Measurements from ENCODE around the gene NMNAT2.

NMNAT2 gene

DNA sequence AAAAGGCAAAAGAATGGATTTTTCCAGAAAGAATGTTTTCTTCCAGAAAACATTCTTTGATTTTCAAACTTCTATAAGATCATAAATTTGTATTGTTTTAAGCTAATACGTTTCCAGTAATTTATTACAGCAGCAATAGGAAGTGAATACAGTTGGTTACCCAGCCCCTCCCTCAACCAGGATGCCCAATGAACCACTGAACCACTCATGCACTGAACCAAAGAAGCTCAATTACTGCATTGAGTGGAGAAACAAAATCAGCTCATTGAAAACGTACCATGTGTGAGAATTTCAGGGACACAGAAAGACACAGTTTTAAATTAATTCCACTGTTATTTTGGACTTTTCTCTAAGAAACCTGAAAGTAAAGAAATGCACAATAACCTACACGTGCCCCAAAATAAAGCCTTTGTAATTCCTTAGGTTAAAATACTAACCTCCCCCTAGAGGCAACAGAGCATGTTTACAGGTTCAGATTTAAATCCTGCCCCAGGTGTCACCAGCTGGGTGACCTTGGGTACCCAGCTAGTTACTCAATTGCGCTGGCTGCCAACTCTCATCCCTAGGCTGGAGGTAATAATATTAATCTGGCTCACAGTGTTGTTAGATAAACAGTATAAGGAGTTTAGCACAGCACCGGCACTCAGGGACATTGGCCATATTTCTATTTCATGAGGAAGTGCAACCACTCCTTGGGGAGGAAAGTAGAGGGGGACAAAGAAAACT is 111.7 kb downstream of the NMNAT2 start:
- no peak overlapping the region for H3K27ac ChIP-seq (ENCODE audit: low read length)
- H3K9ac ChIP-seq (ENCODE audit: low read length): no peak overlapping the region
- TF ChIP-seq EZH2phosphoT487 (IDR thresholded peaks at IDR 0.05; ENCODE audit: low read depth): no peak
- TF ChIP-seq, protein P1, sequence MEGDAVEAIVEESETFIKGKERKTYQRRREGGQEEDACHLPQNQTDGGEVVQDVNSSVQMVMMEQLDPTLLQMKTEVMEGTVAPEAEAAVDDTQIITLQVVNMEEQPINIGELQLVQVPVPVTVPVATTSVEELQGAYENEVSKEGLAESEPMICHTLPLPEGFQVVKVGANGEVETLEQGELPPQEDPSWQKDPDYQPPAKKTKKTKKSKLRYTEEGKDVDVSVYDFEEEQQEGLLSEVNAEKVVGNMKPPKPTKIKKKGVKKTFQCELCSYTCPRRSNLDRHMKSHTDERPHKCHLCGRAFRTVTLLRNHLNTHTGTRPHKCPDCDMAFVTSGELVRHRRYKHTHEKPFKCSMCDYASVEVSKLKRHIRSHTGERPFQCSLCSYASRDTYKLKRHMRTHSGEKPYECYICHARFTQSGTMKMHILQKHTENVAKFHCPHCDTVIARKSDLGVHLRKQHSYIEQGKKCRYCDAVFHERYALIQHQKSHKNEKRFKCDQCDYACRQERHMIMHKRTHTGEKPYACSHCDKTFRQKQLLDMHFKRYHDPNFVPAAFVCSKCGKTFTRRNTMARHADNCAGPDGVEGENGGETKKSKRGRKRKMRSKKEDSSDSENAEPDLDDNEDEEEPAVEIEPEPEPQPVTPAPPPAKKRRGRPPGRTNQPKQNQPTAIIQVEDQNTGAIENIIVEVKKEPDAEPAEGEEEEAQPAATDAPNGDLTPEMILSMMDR (IDR thresholded peaks at IDR 0.05; ENCODE audit: low read depth, low read length): peak; percentile 67
- peak overlapping the region; percentile 55; the same call in 1 of the 2 replicates for H2AFZ ChIP-seq (ENCODE audit: low read depth, low read length)
- H3K27me3 ChIP-seq (ENCODE audit: low read depth, low read length): no peaks in the 10 kb centered on the region
- H4K20me1 ChIP-seq (ENCODE audit: insufficient read depth, low read length): no peaks in the 10 kb centered on the region
- H3K9me3 ChIP-seq (ENCODE audit: insufficient read depth, low read length): no peaks in the 10 kb centered on the region
- H3K4me2 ChIP-seq (ENCODE audit: low read length): peak overlapping the region; percentile 62
- peak overlapping the region; percentile 53 for H3K4me3 ChIP-seq (ENCODE audit: low read length)
- H3K36me3 ChIP-seq (replicated peaks; ENCODE audit: low read depth, low read length): no peaks in the 10 kb centered on the region
- H3K4me1 ChIP-seq (ENCODE audit: low read length): peaks cover 11% of the 10 kb centered on the region
- H3K79me2 ChIP-seq (ENCODE audit: low read length): no peaks in the 10 kb centered on the region

- Histone ChIP-seq H2AFZ (ENCODE audit: low read depth, low read length) (no peak overlapping the region), H3K9me3 (ENCODE audit: insufficient read depth, low read length) (no peaks in the 10 kb centered on the region), H3K9ac (ENCODE audit: low read length) (no peak overlapping the region), H3K79me2 (ENCODE audit: low read length) (no peaks in the 10 kb centered on the region), H3K27ac (ENCODE audit: low read length) (no peak overlapping the region), H3K36me3 (replicated peaks; ENCODE audit: low read depth, low read length) (no peaks in the 10 kb centered on the region), H3K4me3 (ENCODE audit: low read length) (no peak overlapping the region), H3K4me1 (ENCODE audit: low read length) (peaks cover 11% of the 10 kb centered on the region), H3K4me2 (ENCODE audit: low read length) (no peak overlapping the region), H3K27me3 (ENCODE audit: low read depth, low read length) (no peaks in the 10 kb centered on the region), H4K20me1 (ENCODE audit: insufficient read depth, low read length) (no peaks in the 10 kb centered on the region)
- TF ChIP-seq, protein P1 (IDR thresholded peaks at IDR 0.05; ENCODE audit: low read depth, low read length): no peak
- no peak for TF ChIP-seq EZH2phosphoT487 (IDR thresholded peaks at IDR 0.05; ENCODE audit: low read depth)
These were observed 113.6 kb downstream of the NMNAT2 start for GRCh38 chr1:183304440-183305107.

DNA sequence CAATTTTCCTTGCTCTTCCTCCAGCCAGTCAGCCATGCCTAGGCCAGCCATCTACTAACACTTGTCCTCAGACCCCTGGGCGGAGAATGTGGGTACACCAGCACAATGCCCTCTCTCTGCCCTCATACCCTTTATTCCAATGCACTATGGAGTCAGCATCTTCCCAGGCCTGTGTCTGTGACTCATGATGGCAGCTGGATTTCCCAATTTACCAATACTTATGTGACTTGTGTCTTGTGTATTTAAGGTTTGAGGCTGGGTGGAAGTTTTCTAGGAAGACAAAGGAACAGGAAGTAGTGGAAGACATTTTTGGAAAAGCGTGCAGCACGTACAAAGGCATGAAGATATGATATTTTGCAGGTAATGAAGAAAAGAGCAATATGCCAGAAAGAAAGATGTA is 114.3 kb downstream of the NMNAT2 start:
- no peaks in the 10 kb centered on the region for H3K79me2 ChIP-seq (ENCODE audit: low read length)
- H3K4me1 ChIP-seq (ENCODE audit: low read length): peaks cover 11% of the 10 kb centered on the region
- no peaks in the 10 kb centered on the region for H3K36me3 ChIP-seq (replicated peaks; ENCODE audit: low read depth, low read length)
- H3K4me2 ChIP-seq (ENCODE audit: low read length): no peak overlapping the region
- no peak overlapping the region for H2AFZ ChIP-seq (ENCODE audit: low read depth, low read length)
- TF ChIP-seq EZH2phosphoT487 (IDR thresholded peaks at IDR 0.05; ENCODE audit: low read depth): no peak
- TF ChIP-seq, protein P1 (IDR thresholded peaks at IDR 0.05; ENCODE audit: low read depth, low read length): no peak
- H3K9me3 ChIP-seq (ENCODE audit: insufficient read depth, low read length): no peaks in the 10 kb centered on the region
- no peak overlapping the region for H3K4me3 ChIP-seq (ENCODE audit: low read length)
- H3K9ac ChIP-seq (ENCODE audit: low read length): no peak overlapping the region
- no peak overlapping the region for H3K27ac ChIP-seq (ENCODE audit: low read length)
- H4K20me1 ChIP-seq (ENCODE audit: insufficient read depth, low read length): no peaks in the 10 kb centered on the region
- no peaks in the 10 kb centered on the region for H3K27me3 ChIP-seq (ENCODE audit: low read depth, low read length)

DNA sequence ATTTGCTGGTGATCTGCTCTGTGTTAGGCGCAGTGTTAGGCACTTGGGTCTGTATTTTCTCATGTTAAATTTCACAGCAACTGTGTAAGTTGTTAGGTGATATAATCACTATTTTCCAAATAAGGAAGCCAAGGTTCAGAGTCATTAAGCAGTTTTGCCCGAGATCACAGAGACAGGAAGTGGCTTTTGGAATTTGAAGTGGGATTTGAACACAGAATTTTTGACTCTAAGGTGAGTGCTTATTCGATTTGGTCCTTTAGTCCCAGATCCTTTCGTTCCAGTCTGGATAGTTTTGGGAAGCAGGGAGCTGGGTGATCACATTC is 114.9 kb downstream of the NMNAT2 start:
- Histone ChIP-seq H3K4me3 (ENCODE audit: low read length) (no peak overlapping the region), H3K9me3 (ENCODE audit: insufficient read depth, low read length) (0 out of 2 replicates have a peak, but pooled peaks cover 2% of the 10 kb centered on the region), H3K79me2 (ENCODE audit: low read length) (no peaks in the 10 kb centered on the region), H3K36me3 (replicated peaks; ENCODE audit: low read depth, low read length) (no peaks in the 10 kb centered on the region), H4K20me1 (ENCODE audit: insufficient read depth, low read length) (no peaks in the 10 kb centered on the region), H3K27ac (ENCODE audit: low read length) (no peak overlapping the region), H3K9ac (ENCODE audit: low read length) (no peak overlapping the region), H2AFZ (ENCODE audit: low read depth, low read length) (no peak overlapping the region), H3K27me3 (ENCODE audit: low read depth, low read length) (0 out of 2 replicates have a peak, but pooled peaks cover 5% of the 10 kb centered on the region), H3K4me2 (ENCODE audit: low read length) (no peak overlapping the region), H3K4me1 (ENCODE audit: low read length) (peaks cover 11% of the 10 kb centered on the region)
- no peak for TF ChIP-seq EZH2phosphoT487 (IDR thresholded peaks at IDR 0.05; ENCODE audit: low read depth)

Data from OCI-LY3 (cell line).